ENCODE measurements around the gene GABRE.

- TF ChIP-seq CTCF (conservative IDR thresholded peaks at IDR 0.05; ENCODE audit: low read depth, low read length) (no peak), EZH2 (IDR thresholded peaks at IDR 0.05; ENCODE audit: borderline replicate concordance, low read depth, low read length, poor library complexity, severe bottlenecking) (no peak)
Measured at GRCh38 chrX:151975228-151975593, 735 bp upstream of the GABRE start.

Measured in A673 (cell line).